ENCODE data around the gene FAM124A. TPM values are rescaled to one million over a fixed set of nuclear protein-coding genes. Genes with fewer than 3 reads are reported as not detected.

The FAM124A gene
- total RNA-seq, 1 donor from 2014 or later: 2.4 TPM

DNA sequence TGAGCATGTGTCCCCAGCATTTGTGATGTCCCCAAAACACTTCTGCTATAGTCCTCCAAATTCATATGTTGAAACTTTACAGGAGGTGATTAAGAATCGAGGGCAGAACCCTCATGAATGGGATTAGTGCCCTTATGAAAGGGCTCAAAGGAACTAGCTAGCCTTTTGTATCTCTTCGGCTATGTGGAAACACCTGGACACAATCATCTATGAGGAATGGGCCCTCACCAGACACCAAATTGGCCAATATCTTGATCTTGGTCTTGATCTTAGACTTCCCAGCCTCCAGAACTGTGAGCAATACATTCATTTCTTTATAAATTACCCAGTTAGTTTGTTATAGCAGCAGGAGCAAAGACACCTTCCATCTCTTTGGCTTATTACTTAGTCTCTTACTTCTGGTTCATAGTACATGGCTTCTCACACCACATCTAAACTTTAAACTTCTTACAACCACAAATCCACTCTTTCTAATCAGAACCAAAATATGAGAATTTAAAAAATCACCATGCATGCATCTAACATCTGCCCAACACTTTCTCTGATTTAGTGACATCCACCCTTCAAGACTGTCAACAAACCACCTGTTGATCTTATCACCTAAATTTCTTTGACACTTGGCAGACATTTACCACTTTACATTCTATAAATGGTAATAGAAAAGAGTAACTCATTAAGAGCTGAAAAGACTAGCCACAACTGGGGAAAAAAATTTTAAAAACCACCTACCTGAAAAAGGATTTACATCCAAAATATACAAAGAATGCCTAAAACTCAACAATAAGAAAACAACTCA is 110.6 kb downstream of the FAM124A start:
- TF ChIP-seq, protein P1, sequence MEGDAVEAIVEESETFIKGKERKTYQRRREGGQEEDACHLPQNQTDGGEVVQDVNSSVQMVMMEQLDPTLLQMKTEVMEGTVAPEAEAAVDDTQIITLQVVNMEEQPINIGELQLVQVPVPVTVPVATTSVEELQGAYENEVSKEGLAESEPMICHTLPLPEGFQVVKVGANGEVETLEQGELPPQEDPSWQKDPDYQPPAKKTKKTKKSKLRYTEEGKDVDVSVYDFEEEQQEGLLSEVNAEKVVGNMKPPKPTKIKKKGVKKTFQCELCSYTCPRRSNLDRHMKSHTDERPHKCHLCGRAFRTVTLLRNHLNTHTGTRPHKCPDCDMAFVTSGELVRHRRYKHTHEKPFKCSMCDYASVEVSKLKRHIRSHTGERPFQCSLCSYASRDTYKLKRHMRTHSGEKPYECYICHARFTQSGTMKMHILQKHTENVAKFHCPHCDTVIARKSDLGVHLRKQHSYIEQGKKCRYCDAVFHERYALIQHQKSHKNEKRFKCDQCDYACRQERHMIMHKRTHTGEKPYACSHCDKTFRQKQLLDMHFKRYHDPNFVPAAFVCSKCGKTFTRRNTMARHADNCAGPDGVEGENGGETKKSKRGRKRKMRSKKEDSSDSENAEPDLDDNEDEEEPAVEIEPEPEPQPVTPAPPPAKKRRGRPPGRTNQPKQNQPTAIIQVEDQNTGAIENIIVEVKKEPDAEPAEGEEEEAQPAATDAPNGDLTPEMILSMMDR (IDR thresholded peaks at IDR 0.05): no peak
- H3K27me3 Mint-ChIP-seq (ENCODE audit: low read depth): no peaks in the 10 kb centered on the region
- DNase-seq (ENCODE audit: low spot score): no peak
- H3K4me1 Mint-ChIP-seq (ENCODE audit: low read depth): peaks cover 11% of the 10 kb centered on the region
- H3K9me3 Mint-ChIP-seq (ENCODE audit: low read depth): no peaks in the 10 kb centered on the region
- H3K27ac Mint-ChIP-seq (ENCODE audit: unreplicated experiment): no peak overlapping the region
- H3K4me3 Mint-ChIP-seq (ENCODE audit: unreplicated experiment): no peak overlapping the region
- H3K36me3 Mint-ChIP-seq (ENCODE audit: low read depth): no peaks in the 10 kb centered on the region

GRCh38 chr13:51333421-51333820 is 111.2 kb downstream of the FAM124A start:
- H3K36me3 Mint-ChIP-seq (ENCODE audit: low read depth): no peaks in the 10 kb centered on the region
- no peaks in the 10 kb centered on the region for H3K27me3 Mint-ChIP-seq (ENCODE audit: low read depth)
- DNase-seq (ENCODE audit: low spot score): no peak
- TF ChIP-seq, protein P1 (IDR thresholded peaks at IDR 0.05): no peak
- H3K9me3 Mint-ChIP-seq (ENCODE audit: low read depth): no peaks in the 10 kb centered on the region
- no peak overlapping the region for H3K4me3 Mint-ChIP-seq (ENCODE audit: unreplicated experiment)
- no peak overlapping the region for H3K27ac Mint-ChIP-seq (ENCODE audit: unreplicated experiment)
- H3K4me1 Mint-ChIP-seq (ENCODE audit: low read depth): peaks cover 11% of the 10 kb centered on the region

GRCh38 chr13:51333826-51334225 is 111.6 kb downstream of the FAM124A start:
- peaks cover 11% of the 10 kb centered on the region for H3K4me1 Mint-ChIP-seq (ENCODE audit: low read depth)
- H3K4me3 Mint-ChIP-seq (ENCODE audit: unreplicated experiment): no peak overlapping the region
- DNase-seq (ENCODE audit: low spot score): no peak
- H3K27me3 Mint-ChIP-seq (ENCODE audit: low read depth): no peaks in the 10 kb centered on the region
- no peak overlapping the region for H3K27ac Mint-ChIP-seq (ENCODE audit: unreplicated experiment)
- H3K36me3 Mint-ChIP-seq (ENCODE audit: low read depth): no peaks in the 10 kb centered on the region
- no peaks in the 10 kb centered on the region for H3K9me3 Mint-ChIP-seq (ENCODE audit: low read depth)
- TF ChIP-seq, protein P1 (IDR thresholded peaks at IDR 0.05): no peak

Other genes starting within 250 kb of the FAM124A start
- gene C13orf42, start 111.1 kb upstream of the FAM124A start, total RNA-seq: not detected in 3 replicates
- not detected in 3 replicates for gene SERPINE3, start 117.3 kb downstream of the FAM124A start, total RNA-seq
- 25.6 to 37.7 TPM (median 27.4 TPM) in 3 replicates for gene INTS6, start 230.6 kb downstream of the FAM124A start, total RNA-seq

All from chondrocyte (in vitro differentiated cells).